MV-4-11 (cell line): Measurements from ENCODE around the gene RAC3.

Experiments used
- DNase-seq: peaks from one replicate; lab custom pipeline; 2025; lab: John Stamatoyannopoulos, UW

The RAC3 gene

GRCh38 chr17:82031303-82031884, at the start of gene RAC3:
Gene RAC3 (plus strand): TSS chr17:82031678. CDS start chr17:82031762, 84 bp downstream.
- DNase-seq = no peak

- no peak for DNase-seq
Observed at GRCh38 chr17:81983011-81983638, 48.4 kb upstream of the RAC3 start.

- peak; percentile 49 for DNase-seq
Observed at GRCh38 chr17:81983639-81984373, 47.7 kb upstream of the RAC3 start.

GRCh38 chr17:81984773-81985410, 46.6 kb upstream of the RAC3 start:
- no peak for DNase-seq

GRCh38 chr17:81986606-81987005, 44.9 kb upstream of the RAC3 start:
- no peak for DNase-seq

- no peak for DNase-seq
Observed at GRCh38 chr17:81987161-81987770, 44.2 kb upstream of the RAC3 start.

GRCh38 chr17:81990836-81991683, 40.4 kb upstream of the RAC3 start:
- DNase-seq = no peak

GRCh38 chr17:81991684-81992305, 39.7 kb upstream of the RAC3 start:
- DNase-seq = no peak

GRCh38 chr17:81992306-81993102, 39.0 kb upstream of the RAC3 start:
- DNase-seq = no peak

- no peak for DNase-seq
Observed at GRCh38 chr17:81993729-81994592, 37.5 kb upstream of the RAC3 start.

- DNase-seq = no peak
Observed at GRCh38 chr17:81994593-81995462, 36.6 kb upstream of the RAC3 start.

- DNase-seq = no peak
Observed at GRCh38 chr17:81995463-81996231, 35.8 kb upstream of the RAC3 start.

- DNase-seq = no peak
Observed at GRCh38 chr17:81996232-81996756, 35.2 kb upstream of the RAC3 start.

GRCh38 chr17:81996757-81997441, 34.6 kb upstream of the RAC3 start:
- DNase-seq = no peak

GRCh38 chr17:81998212-81998611, 33.3 kb upstream of the RAC3 start:
- DNase-seq = no peak

- no peak for DNase-seq
Observed at GRCh38 chr17:81998691-81999438, 32.6 kb upstream of the RAC3 start.
